AG09319 (cell line): Measurements from ENCODE around the gene B3GAT1.

Source experiments
- DNase-seq: peaks from one replicate; pipeline ENCODE4 v3.0.0-alpha.2; 2010; ENCODE audit warnings: low read depth; ENCODE audit errors: extremely low read depth
- CTCF ChIP-seq: IDR thresholded peaks from 2 replicates; pipeline ENCODE4 v1.5.1; 2011; ENCODE audit warnings: low read depth, mild to moderate bottlenecking, inconsistent platforms, low read length, moderate library complexity

Gene B3GAT1

GRCh38 chr11:134357545-134357839 is 54.5 kb downstream of the B3GAT1 start:
- no peak for DNase-seq
- TF ChIP-seq CTCF = no peak

GRCh38 chr11:134356656-134357544 is 55.1 kb downstream of the B3GAT1 start:
- DNase-seq = no peak
- no peak for TF ChIP-seq CTCF

- TF ChIP-seq CTCF = no peak
These were observed 56.4 kb downstream of the B3GAT1 start for GRCh38 chr11:134355656-134356055.

GRCh38 chr11:134355136-134355535 is 56.9 kb downstream of the B3GAT1 start:
- TF ChIP-seq CTCF = no peak

More at GRCh38 chr11:134355656-134356055, 56.4 kb downstream of the B3GAT1 start:
- no peak for DNase-seq

GRCh38 chr11:134352111-134352510 is 59.9 kb downstream of the B3GAT1 start:
- TF ChIP-seq CTCF = no peak
- DNase-seq = no peak

More at GRCh38 chr11:134355136-134355535, 56.9 kb downstream of the B3GAT1 start:
- DNase-seq = no peak

GRCh38 chr11:134350381-134350780 is 61.7 kb downstream of the B3GAT1 start:
- TF ChIP-seq CTCF = no peak
- no peak for DNase-seq

DNA sequence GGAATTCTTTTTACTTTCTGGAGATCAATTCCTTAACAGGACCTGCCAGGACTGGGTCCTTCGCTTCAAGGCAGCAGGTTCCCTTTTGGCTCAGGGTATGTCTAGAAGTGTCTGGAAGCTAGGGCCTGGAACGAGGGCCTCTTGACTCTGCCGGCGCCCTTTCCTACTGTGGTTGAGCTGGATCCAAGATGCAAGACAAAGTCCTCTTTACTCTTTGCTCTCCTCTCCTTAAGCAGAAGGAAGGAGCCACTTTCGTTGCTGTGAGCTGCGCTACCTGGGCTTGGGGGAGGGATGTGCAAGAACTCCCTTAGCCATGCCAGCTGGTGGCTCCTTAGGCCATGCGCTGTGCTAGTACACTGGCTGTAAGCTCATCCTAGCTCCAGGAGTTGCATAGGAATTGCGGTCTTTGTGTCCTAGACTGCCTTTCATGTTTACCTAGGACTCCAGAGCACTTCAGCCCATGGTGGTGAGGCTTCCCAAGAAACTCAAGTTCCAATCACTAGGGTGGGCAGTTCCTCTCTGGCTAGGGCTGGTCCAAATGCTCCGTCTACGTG is 62.2 kb downstream of the B3GAT1 start:
- no peak for TF ChIP-seq CTCF
- no peak for DNase-seq
